ENCODE data around the gene SIX2. TPM values are rescaled to one million over a fixed set of nuclear protein-coding genes. Genes with fewer than 3 reads are reported as not detected.

The SIX2 gene
- total and polyA plus RNA-seq, 2 donors (not counting 3 experiments of a cell fraction or from before 2014, with no cell fraction given), result 0.24 to 0.54 TPM

DNA sequence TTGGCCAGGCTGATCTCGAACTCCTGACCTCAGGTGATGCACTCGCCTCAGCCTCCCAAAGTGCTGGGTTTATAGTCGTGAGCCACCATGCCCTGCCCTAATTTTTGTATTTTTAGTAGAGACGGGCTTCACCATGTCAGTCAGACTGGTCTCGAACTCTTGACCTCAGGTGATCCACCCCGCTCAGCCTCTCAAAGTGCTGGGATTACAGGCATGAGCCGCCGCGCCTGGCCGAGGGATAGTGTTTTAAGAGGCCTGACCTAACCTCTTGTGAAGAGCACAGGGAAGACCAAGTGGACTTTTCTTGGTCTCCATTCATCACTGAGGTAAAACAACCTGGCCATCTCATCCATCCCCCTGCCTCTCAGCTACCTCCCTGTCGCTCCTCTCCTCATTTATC, 29.7 kb downstream of the SIX2 start:
- Histone ChIP-seq H3K27ac (ENCODE audit: insufficient read depth, low read depth, low read length) (no peak overlapping the region), H3K79me2 (ENCODE audit: control insufficient read depth, insufficient read depth, low read length) (no peaks in the 10 kb centered on the region), H3K4me2 (ENCODE audit: insufficient read depth, low read length) (no peak overlapping the region), H3K9ac (replicated peaks; ENCODE audit: extremely low read depth, insufficient read depth, low read length) (no peak overlapping the region), H4K20me1 (replicated peaks; ENCODE audit: control insufficient read depth, extremely low read depth, insufficient read depth, low read length) (no peaks in the 10 kb centered on the region), H3K9me1 (replicated peaks; ENCODE audit: control insufficient read depth, extremely low read depth, insufficient read depth, low read length) (no peaks in the 10 kb centered on the region), H3K4me3 (replicated peaks in 1 of 3; ENCODE audit: insufficient read depth in 1 of 3, low read depth in 1 of 3, low read length in 3 of 3) (no peak overlapping the region), H2AFZ (ENCODE audit: low read depth, low read length) (no peak overlapping the region), H3K9me3 (replicated peaks; ENCODE audit: control insufficient read depth, insufficient read depth, low read length) (no peaks in the 10 kb centered on the region), H3K4me1 (ENCODE audit: control insufficient read depth, extremely low read depth, insufficient read depth, low read length) (no peaks in the 10 kb centered on the region), H3K27me3 (ENCODE audit: control insufficient read depth in 2 of 2, insufficient read depth in 2 of 2, low read length in 2 of 2) (peaks cover 5 to 9% of the 10 kb centered on the region in 2 experiments), H3K36me3 (ENCODE audit: control insufficient read depth in 2 of 2, extremely low read depth in 1 of 2, insufficient read depth in 2 of 2, low read length in 2 of 2) (no peaks in the 10 kb centered on the region)
- POLR2A ChIA-PET, result no interaction called here
- dilution Hi-C loops (cut with MboI; ENCODE audit: extremely low pct_ligation_motif_present, low sequenced_read_pairs) (no loop called here), intact Hi-C loops (cut with micrococcal nuclease) (no loop called here)
- TF ChIP-seq JUN (IDR thresholded peaks at IDR 0.05; ENCODE audit: borderline replicate concordance, insufficient read depth, insufficient read length, low read depth), result no peak
- no peak for TF ChIP-seq GATA2 (IDR thresholded peaks at IDR 0.05; ENCODE audit: insufficient read depth, insufficient read length, low read depth, low read length)
- TF ChIP-seq MYC (IDR thresholded peaks at IDR 0.05; ENCODE audit: low read depth, low read length), result no peak
- TF ChIP-seq FOS (IDR thresholded peaks at IDR 0.05; ENCODE audit: borderline replicate concordance, insufficient read depth, low read length), result no peak
- TF ChIP-seq POLR2A (IDR thresholded peaks at IDR 0.05; ENCODE audit: low read depth, low read length), result no peak
- TF ChIP-seq POLR2AphosphoS5 (IDR thresholded peaks at IDR 0.05; ENCODE audit: insufficient read depth, low read depth, low read length), result no peak
- TF ChIP-seq EZH2 (IDR thresholded peaks at IDR 0.05; ENCODE audit: borderline replicate concordance, low read depth, low read length, severe bottlenecking), result no peak
- TF ChIP-seq, protein P1, sequence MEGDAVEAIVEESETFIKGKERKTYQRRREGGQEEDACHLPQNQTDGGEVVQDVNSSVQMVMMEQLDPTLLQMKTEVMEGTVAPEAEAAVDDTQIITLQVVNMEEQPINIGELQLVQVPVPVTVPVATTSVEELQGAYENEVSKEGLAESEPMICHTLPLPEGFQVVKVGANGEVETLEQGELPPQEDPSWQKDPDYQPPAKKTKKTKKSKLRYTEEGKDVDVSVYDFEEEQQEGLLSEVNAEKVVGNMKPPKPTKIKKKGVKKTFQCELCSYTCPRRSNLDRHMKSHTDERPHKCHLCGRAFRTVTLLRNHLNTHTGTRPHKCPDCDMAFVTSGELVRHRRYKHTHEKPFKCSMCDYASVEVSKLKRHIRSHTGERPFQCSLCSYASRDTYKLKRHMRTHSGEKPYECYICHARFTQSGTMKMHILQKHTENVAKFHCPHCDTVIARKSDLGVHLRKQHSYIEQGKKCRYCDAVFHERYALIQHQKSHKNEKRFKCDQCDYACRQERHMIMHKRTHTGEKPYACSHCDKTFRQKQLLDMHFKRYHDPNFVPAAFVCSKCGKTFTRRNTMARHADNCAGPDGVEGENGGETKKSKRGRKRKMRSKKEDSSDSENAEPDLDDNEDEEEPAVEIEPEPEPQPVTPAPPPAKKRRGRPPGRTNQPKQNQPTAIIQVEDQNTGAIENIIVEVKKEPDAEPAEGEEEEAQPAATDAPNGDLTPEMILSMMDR (IDR thresholded peaks at IDR 0.05; ENCODE audit: extremely low read depth in 1 of 2, insufficient read depth in 1 of 2, low read depth in 1 of 2, low read length in 2 of 2), result no peak
- TF ChIP-seq, protein P2, sequence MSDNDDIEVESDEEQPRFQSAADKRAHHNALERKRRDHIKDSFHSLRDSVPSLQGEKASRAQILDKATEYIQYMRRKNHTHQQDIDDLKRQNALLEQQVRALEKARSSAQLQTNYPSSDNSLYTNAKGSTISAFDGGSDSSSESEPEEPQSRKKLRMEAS (IDR thresholded peaks at IDR 0.05; ENCODE audit: insufficient read depth, insufficient read length), result no peak
- DNase-seq (ENCODE audit: low read depth, low spot score), result no peak
- FAIRE-seq, result no peak
- BruUV-seq (replicated peaks), result no TSS peak
- CTCF ChIA-PET, result interaction anchor here (8.2 kb wide), 1 partner anchor 515 kb away, joined by 315 read pairs; no protein-coding TSS in a partner anchor

Measured in endothelial cell of umbilical vein (primary cell).